Liver (tissue), 9 donors: ENCODE results near the gene METTL13. TPM values are rescaled to one million over a fixed set of nuclear protein-coding genes. Genes with fewer than 3 reads are reported as not detected.
A peak's percentile ranks its signal among the peaks of the same experiment; 100 is the strongest.

Source experiments
- DNase-seq: peaks from one replicate; pipeline ENCODE4 v3.0.0-alpha.2; 2017; ENCODE audit warnings: low spot score
- H3K27ac ChIP-seq, 2 donors: one replicate each; pipeline ENCODE4 v1.7.0; 2013; ENCODE audit warnings: inconsistent platforms in 2 of 2, low read length in 2 of 2, control low read depth in 1 of 2, low read depth in 1 of 2, mild to moderate bottlenecking in 1 of 2
- H3K27me3 ChIP-seq, 4 donors: one replicate each; pipeline versions ENCODE4 v1.6.1 to v1.7.0; 2013; ENCODE audit warnings: low read length in 3 of 4, inconsistent platforms in 1 of 4, mild to moderate bottlenecking in 1 of 4, moderate library complexity in 1 of 4; ENCODE audit not compliant: control insufficient read depth in 4 of 4, insufficient read depth in 4 of 4
- H3K36me3 ChIP-seq, 4 donors: one replicate each; pipeline versions ENCODE4 v1.6.1 to v1.7.0; 2013; ENCODE audit warnings: low read length in 3 of 4, mild to moderate bottlenecking in 3 of 4, low read depth in 1 of 4, moderate library complexity in 1 of 4; ENCODE audit not compliant: control insufficient read depth in 4 of 4, insufficient read depth in 3 of 4
- H3K4me1 ChIP-seq, 4 donors: one replicate each; pipeline versions ENCODE4 v1.6.1 to v1.7.0; 2013; ENCODE audit warnings: low read length in 3 of 4, mild to moderate bottlenecking in 3 of 4, moderate library complexity in 1 of 4; ENCODE audit not compliant: control insufficient read depth in 4 of 4, insufficient read depth in 4 of 4
- H3K4me3 ChIP-seq, 3 donors: one replicate each; pipeline versions ENCODE4 v1.6.1 to v1.7.0; 2013; ENCODE audit warnings: low read length in 3 of 3, control low read depth in 1 of 3, low read depth in 1 of 3, mild to moderate bottlenecking in 1 of 3
- H3K9ac ChIP-seq, 2 donors: one replicate each; pipeline ENCODE4 v1.7.0; 2013; ENCODE audit warnings: low read length in 2 of 2, mild to moderate bottlenecking in 2 of 2, moderate library complexity in 2 of 2, control low read depth in 1 of 2, low read depth in 1 of 2
- H3K9me3 ChIP-seq, 4 donors: one replicate each; pipeline versions ENCODE4 v1.6.1 to v1.7.0; 2013; ENCODE audit warnings: low read length in 3 of 4; ENCODE audit not compliant: control insufficient read depth in 4 of 4
- ATF3 ChIP-seq: IDR thresholded peaks from 2 replicates; pipeline ENCODE4 v1.6.1; 2016; ENCODE audit warnings: antibody characterized with exemption
- CTCF ChIP-seq: fragments of 150-350 bp; IDR thresholded peaks from 2 replicates; pipeline ENCODE4 v1.5.1; 2017; ENCODE audit warnings: improper control_type of control experiment, low read depth, low read length; ENCODE audit not compliant: missing input control
- FOXA1 ChIP-seq: IDR thresholded peaks from 2 replicates; pipeline ENCODE4 v1.6.1; 2016; ENCODE audit warnings: antibody characterized with exemption
- FOXA2 ChIP-seq: IDR thresholded peaks from 2 replicates; pipeline ENCODE4 v1.6.1; 2016; ENCODE audit warnings: antibody characterized with exemption
- GABPA ChIP-seq, 2 donors: IDR thresholded peaks in 1 of 2; conservative IDR thresholded peaks in 1 of 2; 2 replicates each; pipeline ENCODE4 v1.6.1; 2016; ENCODE audit warnings: antibody characterized with exemption in 2 of 2, mild to moderate bottlenecking in 1 of 2, moderate library complexity in 1 of 2
- HNF4A ChIP-seq, 2 donors: conservative IDR thresholded peaks; 2 replicates each; pipeline ENCODE4 v1.6.1; 2016; ENCODE audit warnings: antibody characterized with exemption in 2 of 2, mild to moderate bottlenecking in 2 of 2
- HNF4G ChIP-seq: IDR thresholded peaks from 2 replicates; pipeline ENCODE4 v1.6.1; 2016; ENCODE audit warnings: antibody characterized with exemption
- JUND ChIP-seq, 2 donors: IDR thresholded peaks; 2 replicates each; pipeline ENCODE4 v1.6.1; 2016; ENCODE audit warnings: antibody characterized with exemption in 2 of 2
- NR2F2 ChIP-seq: IDR thresholded peaks from 2 replicates; pipeline ENCODE4 v1.6.1; 2016; ENCODE audit warnings: antibody characterized with exemption
- RAD21 ChIP-seq, 2 donors: IDR thresholded peaks; 2 replicates each; pipeline ENCODE4 v1.6.1; 2016; ENCODE audit warnings: antibody characterized with exemption in 2 of 2, mild to moderate bottlenecking in 2 of 2
- RXRA ChIP-seq, 2 donors: IDR thresholded peaks; 2 replicates each; pipeline ENCODE4 v1.6.1; 2017 to 2018; ENCODE audit warnings: antibody characterized with exemption in 2 of 2, mild to moderate bottlenecking in 1 of 2
- SP1 ChIP-seq: IDR thresholded peaks from 2 replicates; pipeline ENCODE4 v1.6.1; 2018; ENCODE audit warnings: antibody characterized with exemption, mild to moderate bottlenecking
- TAF1 ChIP-seq: conservative IDR thresholded peaks from 2 replicates; pipeline ENCODE4 v1.6.1; 2016; ENCODE audit warnings: antibody characterized with exemption, mild to moderate bottlenecking
- YY1 ChIP-seq: IDR thresholded peaks from 2 replicates; pipeline ENCODE4 v1.6.1; 2016; ENCODE audit warnings: antibody characterized with exemption, mild to moderate bottlenecking
- ZBTB33 ChIP-seq: IDR thresholded peaks from 2 replicates; pipeline ENCODE4 v1.6.1; 2016; ENCODE audit warnings: antibody characterized with exemption
- WGBS: extraction: QIAGEN DNeasy Blood & Tissue Kit; methylation state at CpG from one replicate; pipeline ENCODE4 v1.1.7; 2013; 5-methylcytosine and 5-hydroxymethylcytosine counted together
- polyA plus RNA-seq, 2 donors: library from polyadenylated mRNA; stranded (reverse) in 1 of 2; unstranded in 1 of 2; fragments of 200-250 nt in 1 of 2; fragments of >200 nt in 1 of 2; fragmentation: Nextera tagmentation in 1 of 2; extraction: Ambion mirVana in 1 of 2; gene quantifications; one replicate each; pipeline versions ENCODE4 v1.2.1 to v1.2.3, GENCODE V29; 2013 to 2015
- total RNA-seq, 2 donors: library from RNA; depleted of rRNA; stranded (reverse); fragments of >200 nt; gene quantifications; one replicate each; pipeline ENCODE4 v1.2.3, GENCODE V29; 2014
- TF ChIP-seq, protein P1 (sequence below): IDR thresholded peaks from 2 replicates; pipeline ENCODE4 v1.6.1; 2016; ENCODE audit warnings: antibody characterized with exemption
- donor health status: healthy.
- donor health status: healthy.
- donor health status: healthy.
- donor health status: healthy.
- donor health status: healthy.

The METTL13 gene
- total and polyA plus RNA-seq, 4 donors = 10.5 to 16.1 (median 13.4) TPM

- Histone ChIP-seq H3K27ac (no peak overlapping the region), H3K4me3 (no peak overlapping the region), H3K9ac (no peak overlapping the region), H3K27me3 (no peaks in the 10 kb centered on the region), H3K4me1 (no peaks in the 10 kb centered on the region), H3K9me3 (no peaks in the 10 kb centered on the region), H3K36me3 (no peaks in the 10 kb centered on the region)
- TF ChIP-seq GABPA (IDR thresholded peaks at IDR 0.05 in 1 of 2, conservative IDR thresholded peaks at IDR 0.05 in 1 of 2) (no peak), SP1 (no peak), HNF4G (no peak)
- TF ChIP-seq, protein P1, sequence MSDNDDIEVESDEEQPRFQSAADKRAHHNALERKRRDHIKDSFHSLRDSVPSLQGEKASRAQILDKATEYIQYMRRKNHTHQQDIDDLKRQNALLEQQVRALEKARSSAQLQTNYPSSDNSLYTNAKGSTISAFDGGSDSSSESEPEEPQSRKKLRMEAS = no peak
- no peak for DNase-seq
Observed at GRCh38 chr1:171758011-171758410, 23.4 kb upstream of the METTL13 start.

- 90% methylated on average over 6 of the region's 6 CpGs for WGBS
- H3K4me1 ChIP-seq = no peaks in the 10 kb centered on the region
- TF ChIP-seq FOXA1 (no peak), CTCF (no peak), RAD21 (IDR thresholded peaks at IDR 0.05) (no peak), FOXA2 (no peak), HNF4G (no peak), YY1 (no peak), ZBTB33 (no peak), HNF4A (conservative IDR thresholded peaks at IDR 0.05) (no peak), TAF1 (no peak), SP1 (no peak)
- TF ChIP-seq, protein P1 = no peak
- H3K9ac ChIP-seq = no peak overlapping the region
- peak; percentile 79 for DNase-seq
- no peak overlapping the region for H3K27ac ChIP-seq
- no peaks in the 10 kb centered on the region for H3K36me3 ChIP-seq
- no peaks in the 10 kb centered on the region for H3K9me3 ChIP-seq
- no peak overlapping the region for H3K4me3 ChIP-seq
- no peaks in the 10 kb centered on the region for H3K27me3 ChIP-seq
Observed at GRCh38 chr1:171762143-171762563, 19.3 kb upstream of the METTL13 start.

GRCh38 chr1:171763764-171764163 lies 17.7 kb upstream of the METTL13 start:
- H3K9ac ChIP-seq = no peak overlapping the region
- H3K36me3 ChIP-seq = no peaks in the 10 kb centered on the region
- TF ChIP-seq RXRA (IDR thresholded peaks at IDR 0.05) (no peak), CTCF (no peak), SP1 (no peak), JUND (IDR thresholded peaks at IDR 0.05) (no peak), NR2F2 (no peak), TAF1 (no peak), HNF4G (no peak), ATF3 (no peak), GABPA (IDR thresholded peaks at IDR 0.05 in 1 of 2, conservative IDR thresholded peaks at IDR 0.05 in 1 of 2) (no peak)
- TF ChIP-seq, protein P1 = no peak
- no peak overlapping the region for H3K4me3 ChIP-seq
- no peaks in the 10 kb centered on the region for H3K4me1 ChIP-seq
- H3K27ac ChIP-seq = no peak overlapping the region
- H3K27me3 ChIP-seq = no peaks in the 10 kb centered on the region
- DNase-seq = no peak
- no peaks in the 10 kb centered on the region for H3K9me3 ChIP-seq
- 81% methylated on average over 6 of the region's 6 CpGs for WGBS
